ENCODE measurements around the gene RGS9. TPM values are rescaled to one million over a fixed set of nuclear protein-coding genes. Genes with fewer than 3 reads are reported as not detected.

RGS9 gene
- total RNA-seq, 1 experiment from 2014 or later: 8.6 TPM

DNA sequence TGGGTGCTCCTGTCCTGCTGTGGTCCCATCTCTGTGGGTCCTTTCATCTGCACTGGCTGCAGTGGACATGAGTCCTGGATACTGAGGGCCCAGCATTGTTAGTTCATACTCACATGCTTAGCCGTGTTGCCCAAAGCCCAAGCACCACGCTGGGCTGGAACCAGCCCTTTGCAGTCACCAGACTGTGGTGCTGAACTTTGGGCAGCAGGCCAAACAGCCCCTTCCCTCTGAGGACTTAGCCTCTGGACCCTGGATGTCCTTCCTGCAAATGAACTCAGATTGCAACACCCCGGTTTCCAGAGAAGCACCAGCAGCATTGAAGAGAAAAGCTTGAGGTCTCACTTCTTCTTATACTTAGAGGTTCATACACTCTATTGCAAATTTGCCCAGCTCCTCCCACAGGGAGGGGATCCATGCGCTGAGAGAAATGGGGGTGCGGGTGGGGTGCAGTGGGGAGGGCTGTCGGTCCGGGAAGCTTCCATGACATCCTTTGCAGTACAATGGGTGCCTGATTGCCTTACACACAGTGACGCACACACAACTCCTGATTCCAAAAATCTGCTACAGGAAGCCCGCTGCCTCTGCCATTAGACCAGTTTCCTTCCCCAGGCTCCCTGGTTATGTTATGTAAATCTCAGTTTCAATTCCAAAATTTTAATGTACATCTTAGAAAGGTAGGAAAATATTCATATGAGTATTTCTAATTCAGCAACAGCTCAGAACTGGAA is 65.8 kb downstream of the RGS9 start:
- Histone ChIP-seq H3K4me3 (replicated peaks in 1 of 2; ENCODE audit: low read depth in 1 of 2, low read length in 2 of 2) (no peak overlapping the region), H3K9me3 (ENCODE audit: control insufficient read depth in 1 of 2, insufficient read depth in 1 of 2, low read depth in 1 of 2, low read length in 2 of 2) (no peaks in the 10 kb centered on the region), H2AFZ (ENCODE audit: low read depth, low read length, poor library complexity, severe bottlenecking) (no peak overlapping the region), H3K4me2 (ENCODE audit: low read length) (no peak overlapping the region), H3K9ac (ENCODE audit: low read length) (no peak overlapping the region), H3K27me3 (ENCODE audit: insufficient read depth, low read length) (no peaks in the 10 kb centered on the region), H3K9me2 (ENCODE audit: insufficient read depth) (no peaks in the 10 kb centered on the region), H3K4me1 (ENCODE audit: control insufficient read depth in 1 of 2, insufficient read depth in 2 of 2, low read length in 2 of 2) (no peaks in the 10 kb centered on the region), H3K79me2 (ENCODE audit: insufficient read depth, low read length) (no peaks in the 10 kb centered on the region), H3K36me3 (ENCODE audit: control insufficient read depth in 1 of 2, insufficient read depth in 2 of 2, low read length in 2 of 2) (no peaks in the 10 kb centered on the region), H4K20me1 (ENCODE audit: insufficient read depth) (no peaks in the 10 kb centered on the region), H3K27ac (ENCODE audit: low read depth, low read length) (no peak overlapping the region)
- TF ChIP-seq SIN3A (IDR thresholded peaks at IDR 0.05; ENCODE audit: low read depth): no peak
- intact Hi-C loops (cut with micrococcal nuclease): no loop called here
- ATAC-seq (no peak), DNase-seq (ENCODE audit: low read depth, low spot score) (no peak)
- no TSS peak for BruUV-seq (replicated peaks)
- CTCF ChIA-PET: no interaction called here
- POLR2A ChIA-PET: no interaction called here
- RAD21 ChIA-PET (ENCODE audit: low non-redundant PET in 1 of 2, low total read pairs in 2 of 2, uncharacterized antibody in 2 of 2, unreplicated experiment in 2 of 2): no interaction called here

DNA sequence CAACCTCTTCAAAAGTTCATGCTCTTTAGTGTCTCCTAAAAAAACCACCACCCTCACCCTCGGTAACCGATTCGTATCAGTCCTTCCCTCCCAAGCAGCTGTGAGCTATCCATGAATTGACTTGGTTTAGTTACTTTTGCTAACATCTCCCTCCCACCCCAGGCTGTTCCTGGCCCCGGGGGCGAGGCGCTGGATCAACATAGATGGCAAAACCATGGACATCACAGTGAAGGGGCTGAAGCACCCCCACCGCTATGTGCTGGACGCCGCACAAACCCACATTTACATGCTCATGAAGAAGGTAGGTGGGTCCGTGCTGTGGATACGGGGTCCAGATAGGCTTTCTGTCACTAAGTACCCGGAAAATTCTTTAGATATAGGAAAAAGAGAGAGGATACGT is 66.8 kb downstream of the RGS9 start:
- no peaks in the 10 kb centered on the region for H3K27me3 ChIP-seq (ENCODE audit: insufficient read depth, low read length)
- ATAC-seq (no peak), DNase-seq (ENCODE audit: low read depth, low spot score) (no peak)
- no peak overlapping the region for H3K4me2 ChIP-seq (ENCODE audit: low read length)
- no peaks in the 10 kb centered on the region for H4K20me1 ChIP-seq (ENCODE audit: insufficient read depth)
- no peaks in the 10 kb centered on the region for H3K9me3 ChIP-seq (ENCODE audit: control insufficient read depth in 1 of 2, insufficient read depth in 1 of 2, low read depth in 1 of 2, low read length in 2 of 2)
- ChIA-PET CTCF (no interaction called here), RAD21 (ENCODE audit: low non-redundant PET in 1 of 2, low total read pairs in 2 of 2, uncharacterized antibody in 2 of 2, unreplicated experiment in 2 of 2) (no interaction called here), POLR2A (no interaction called here)
- BruUV-seq (replicated peaks): no TSS peak
- H3K9ac ChIP-seq (ENCODE audit: low read length): no peak overlapping the region
- no peak overlapping the region for H2AFZ ChIP-seq (ENCODE audit: low read depth, low read length, poor library complexity, severe bottlenecking)
- H3K79me2 ChIP-seq (ENCODE audit: insufficient read depth, low read length): no peaks in the 10 kb centered on the region
- intact Hi-C loops (cut with micrococcal nuclease): no loop called here
- H3K4me3 ChIP-seq (replicated peaks in 1 of 2; ENCODE audit: low read depth in 1 of 2, low read length in 2 of 2): no peak overlapping the region
- H3K9me2 ChIP-seq (ENCODE audit: insufficient read depth): no peaks in the 10 kb centered on the region
- H3K36me3 ChIP-seq (ENCODE audit: control insufficient read depth in 1 of 2, insufficient read depth in 2 of 2, low read length in 2 of 2): no peaks in the 10 kb centered on the region
- no peaks in the 10 kb centered on the region for H3K4me1 ChIP-seq (ENCODE audit: control insufficient read depth in 1 of 2, insufficient read depth in 2 of 2, low read length in 2 of 2)
- H3K27ac ChIP-seq (ENCODE audit: low read depth, low read length): no peak overlapping the region
- TF ChIP-seq, protein P1, sequence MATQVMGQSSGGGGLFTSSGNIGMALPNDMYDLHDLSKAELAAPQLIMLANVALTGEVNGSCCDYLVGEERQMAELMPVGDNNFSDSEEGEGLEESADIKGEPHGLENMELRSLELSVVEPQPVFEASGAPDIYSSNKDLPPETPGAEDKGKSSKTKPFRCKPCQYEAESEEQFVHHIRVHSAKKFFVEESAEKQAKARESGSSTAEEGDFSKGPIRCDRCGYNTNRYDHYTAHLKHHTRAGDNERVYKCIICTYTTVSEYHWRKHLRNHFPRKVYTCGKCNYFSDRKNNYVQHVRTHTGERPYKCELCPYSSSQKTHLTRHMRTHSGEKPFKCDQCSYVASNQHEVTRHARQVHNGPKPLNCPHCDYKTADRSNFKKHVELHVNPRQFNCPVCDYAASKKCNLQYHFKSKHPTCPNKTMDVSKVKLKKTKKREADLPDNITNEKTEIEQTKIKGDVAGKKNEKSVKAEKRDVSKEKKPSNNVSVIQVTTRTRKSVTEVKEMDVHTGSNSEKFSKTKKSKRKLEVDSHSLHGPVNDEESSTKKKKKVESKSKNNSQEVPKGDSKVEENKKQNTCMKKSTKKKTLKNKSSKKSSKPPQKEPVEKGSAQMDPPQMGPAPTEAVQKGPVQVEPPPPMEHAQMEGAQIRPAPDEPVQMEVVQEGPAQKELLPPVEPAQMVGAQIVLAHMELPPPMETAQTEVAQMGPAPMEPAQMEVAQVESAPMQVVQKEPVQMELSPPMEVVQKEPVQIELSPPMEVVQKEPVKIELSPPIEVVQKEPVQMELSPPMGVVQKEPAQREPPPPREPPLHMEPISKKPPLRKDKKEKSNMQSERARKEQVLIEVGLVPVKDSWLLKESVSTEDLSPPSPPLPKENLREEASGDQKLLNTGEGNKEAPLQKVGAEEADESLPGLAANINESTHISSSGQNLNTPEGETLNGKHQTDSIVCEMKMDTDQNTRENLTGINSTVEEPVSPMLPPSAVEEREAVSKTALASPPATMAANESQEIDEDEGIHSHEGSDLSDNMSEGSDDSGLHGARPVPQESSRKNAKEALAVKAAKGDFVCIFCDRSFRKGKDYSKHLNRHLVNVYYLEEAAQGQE (IDR thresholded peaks at IDR 0.05; ENCODE audit: low read depth): no peak
- no peak for TF ChIP-seq POLR2A (IDR thresholded peaks at IDR 0.05; ENCODE audit: borderline replicate concordance, extremely low read depth, insufficient read depth, insufficient read length)
- TF ChIP-seq ZFX (IDR thresholded peaks at IDR 0.05): no peak
